Fibroblast of lung (primary cell): ENCODE data around the gene NEUROD2. TPM values are rescaled to one million over a fixed set of nuclear protein-coding genes. Genes with fewer than 3 reads are reported as not detected.

Experiments
- DNase-seq, 2 donors: peaks; one replicate each; pipeline versions ENCODE4 v3.0.0 to v3.0.0-alpha.2; 2010; ENCODE audit warnings: low read depth in 2 of 2
- H2AFZ ChIP-seq: 2 replicates; pipeline ENCODE4 v1.5.1; 2012; ENCODE audit warnings: low read length, control low read depth, inconsistent platforms
- H3K27ac ChIP-seq: 2 replicates; pipeline ENCODE4 v1.5.1; 2011; ENCODE audit warnings: low read length, control low read depth; ENCODE audit not compliant: insufficient read depth
- H3K27me3 ChIP-seq: 2 replicates; pipeline ENCODE4 v1.5.1; 2011; ENCODE audit warnings: mild to moderate bottlenecking, low read length; ENCODE audit not compliant: control insufficient read depth, insufficient read depth
- H3K36me3 ChIP-seq: 2 replicates; pipeline ENCODE4 v1.5.1; 2011; ENCODE audit warnings: low read length; ENCODE audit not compliant: control insufficient read depth, insufficient read depth
- H3K4me1 ChIP-seq: 2 replicates; pipeline ENCODE4 v1.5.1; 2011; ENCODE audit warnings: low read length; ENCODE audit not compliant: control insufficient read depth, insufficient read depth; ENCODE audit errors: extremely low read depth
- H3K4me2 ChIP-seq: 2 replicates; pipeline ENCODE4 v1.5.1; 2011; ENCODE audit warnings: low read length, control low read depth; ENCODE audit not compliant: insufficient read depth; ENCODE audit errors: extremely low read depth
- H3K4me3 ChIP-seq, 4 experiments: fragments of 200-600 bp in 1 of 4; sonication (generic) in 1 of 4; replicated peaks in 1 of 4; 2 replicates each; pipeline ENCODE4 v1.5.1; 2011 to 2016; ENCODE audit warnings: low read length in 4 of 4, low read depth in 3 of 4, mild to moderate bottlenecking in 3 of 4, control low read depth in 2 of 4, inconsistent platforms in 1 of 4, mixed read lengths in 1 of 4; ENCODE audit not compliant: insufficient read depth in 1 of 4; ENCODE audit errors: control extremely low read depth in 1 of 4
- H3K79me2 ChIP-seq: 2 replicates; pipeline ENCODE4 v1.5.1; 2012; ENCODE audit warnings: mild to moderate bottlenecking, low read length, inconsistent platforms; ENCODE audit not compliant: control insufficient read depth, insufficient read depth
- H3K9ac ChIP-seq: 2 replicates; pipeline ENCODE4 v1.5.1; 2011; ENCODE audit warnings: mild to moderate bottlenecking, low read length, control low read depth; ENCODE audit not compliant: insufficient read depth
- H3K9me3 ChIP-seq: 2 replicates; pipeline ENCODE4 v1.5.1; 2012; ENCODE audit warnings: low read depth, low read length; ENCODE audit not compliant: control insufficient read depth, insufficient read depth
- H4K20me1 ChIP-seq: 2 replicates; pipeline ENCODE4 v1.5.1; 2011; ENCODE audit warnings: low read length; ENCODE audit not compliant: control insufficient read depth, insufficient read depth; ENCODE audit errors: extremely low read depth
- CTCF ChIP-seq, 2 donors: IDR thresholded peaks in 1 of 2; conservative IDR thresholded peaks in 1 of 2; 1 replicate in 1 of 2; 2 replicates in 1 of 2; pipeline ENCODE4 v1.5.1; 2011 to 2012; ENCODE audit warnings: low read length in 2 of 2, control low read depth in 1 of 2, inconsistent platforms in 1 of 2, low read depth in 1 of 2, mild to moderate bottlenecking in 1 of 2
- EZH2 ChIP-seq: IDR thresholded peaks from 2 replicates; pipeline ENCODE4 v1.5.1; 2012; ENCODE audit warnings: low read length, control low read depth, mild to moderate bottlenecking; ENCODE audit errors: missing control alignments
- polyA plus RNA-seq, 2 donors: library from polyadenylated mRNA; depleted of rRNA in 1 of 2; stranded (reverse) in 1 of 2; unstranded in 1 of 2; fragments of >200 nt; gene quantifications; 2 replicates each; pipeline ENCODE4 v1.2.1, GENCODE V29; 2011 to 2012; ENCODE audit warnings: missing spikeins in 1 of 2
- total RNA-seq: library from RNA; depleted of rRNA; stranded (reverse); fragments of >200 nt; gene quantifications from 2 replicates; pipeline ENCODE4 v1.2.1, GENCODE V29; 2014

Gene NEUROD2
- total and polyA plus RNA-seq, 2 donors (not counting 1 experiment from before 2014, with no cell fraction given) = not detected

- no peak for TF ChIP-seq CTCF (conservative IDR thresholded peaks at IDR 0.05 in 1 of 2, IDR thresholded peaks at IDR 0.05 in 1 of 2; ENCODE audit: low read depth in 1 of 2, low read length in 2 of 2)
- TF ChIP-seq EZH2 = peak; percentile 81
- DNase-seq = no peak
- Histone ChIP-seq H3K9me3 (no peaks in the 10 kb centered on the region), H3K79me2 (no peaks in the 10 kb centered on the region), H3K9ac (no peak overlapping the region), H3K27me3 (peaks cover 56% of the 10 kb centered on the region), H3K27ac (no peak overlapping the region), H3K4me1 (no peaks in the 10 kb centered on the region), H2AFZ (no peak overlapping the region), H4K20me1 (no peaks in the 10 kb centered on the region), H3K4me2 (no peak overlapping the region), H3K4me3 (no peak overlapping the region), H3K36me3 (no peaks in the 10 kb centered on the region)
These were observed 20.2 kb upstream of the NEUROD2 start for GRCh38 chr17:39627712-39628516.

DNA sequence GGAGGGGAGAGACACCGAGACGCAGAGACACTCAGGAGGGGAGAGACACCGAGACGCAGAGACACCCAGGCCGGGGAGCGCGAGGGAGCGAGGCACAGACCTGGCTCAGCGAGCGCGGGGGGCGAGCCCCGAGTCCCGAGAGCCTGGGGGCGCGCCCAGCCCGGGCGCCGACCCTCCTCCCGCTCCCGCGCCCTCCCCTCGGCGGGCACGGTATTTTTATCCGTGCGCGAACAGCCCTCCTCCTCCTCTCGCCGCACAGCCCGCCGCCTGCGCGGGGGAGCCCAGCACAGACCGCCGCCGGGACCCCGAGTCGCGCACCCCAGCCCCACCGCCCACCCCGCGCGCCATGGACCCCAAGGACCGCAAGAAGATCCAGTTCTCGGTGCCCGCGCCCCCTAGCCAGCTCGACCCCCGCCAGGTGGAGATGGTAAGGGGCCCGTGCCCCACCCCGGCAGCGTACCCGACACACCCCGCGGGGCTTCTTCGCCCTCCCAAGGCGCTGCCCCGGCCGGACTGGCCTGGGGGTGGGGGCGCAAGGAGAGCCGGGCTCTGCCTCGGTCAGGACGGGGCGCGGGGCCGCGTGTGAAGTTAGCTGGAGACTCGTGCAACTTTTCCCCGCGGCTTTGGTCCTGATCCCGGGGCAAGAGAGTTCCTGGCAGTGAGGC lies 19.5 kb upstream of the NEUROD2 start:
- Histone ChIP-seq H3K4me1 (no peaks in the 10 kb centered on the region), H3K27me3 (peaks cover 56% of the 10 kb centered on the region), H3K79me2 (no peaks in the 10 kb centered on the region), H3K9me3 (no peaks in the 10 kb centered on the region), H2AFZ (no peak overlapping the region), H3K36me3 (no peaks in the 10 kb centered on the region), H3K27ac (no peak overlapping the region), H3K4me3 (peak overlapping the region in 2 of 4 experiments; percentile 16 to 38), H3K9ac (no peak overlapping the region), H4K20me1 (no peaks in the 10 kb centered on the region), H3K4me2 (peak overlapping the region; percentile 13)
- TF ChIP-seq EZH2 (peak; percentile 99), CTCF (conservative IDR thresholded peaks at IDR 0.05 in 1 of 2, IDR thresholded peaks at IDR 0.05 in 1 of 2; ENCODE audit: low read depth in 1 of 2, low read length in 2 of 2) (no peak)
- DNase-seq = no peak

DNA sequence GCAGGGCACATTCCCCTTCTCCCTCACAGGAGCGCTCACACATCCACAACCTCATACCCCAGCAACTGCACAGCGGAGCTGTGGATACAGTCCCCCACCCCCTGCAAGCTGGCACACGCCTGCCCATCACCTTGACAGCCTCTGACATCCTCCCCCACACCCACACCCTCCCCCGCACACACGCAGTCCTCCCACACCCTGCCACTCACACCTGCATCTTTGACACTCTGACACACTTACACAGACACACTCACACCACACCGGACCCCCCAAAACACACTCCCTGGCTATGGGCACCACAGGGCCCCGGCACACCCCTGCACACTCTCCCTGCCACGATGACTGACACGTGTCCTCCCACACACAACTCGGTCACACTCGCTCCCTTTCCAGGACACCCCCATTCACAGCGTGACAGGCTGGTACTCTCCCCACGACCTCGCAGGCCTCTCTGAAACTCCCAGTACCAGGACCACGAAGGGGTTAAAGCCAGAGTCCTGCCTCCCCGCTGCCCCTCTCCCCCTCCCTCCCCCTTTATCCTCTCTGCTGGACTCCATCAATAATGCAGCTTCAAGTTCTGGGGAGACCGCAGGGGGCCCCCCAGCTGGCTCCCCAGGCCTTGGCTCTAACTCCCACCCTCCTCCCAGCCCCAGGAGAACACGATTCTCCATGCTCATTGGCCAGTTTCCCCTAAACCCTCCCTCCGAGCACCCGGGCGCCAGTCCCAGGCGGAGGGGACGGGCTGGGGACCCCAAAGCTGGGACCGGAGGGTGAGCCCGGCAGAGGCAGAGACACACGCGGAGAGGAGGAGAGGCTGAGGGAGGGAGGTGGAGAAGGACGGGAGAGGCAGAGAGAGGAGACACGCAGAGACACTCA lies 18.7 kb upstream of the NEUROD2 start, which contains the start of gene PPP1R1B:
TSS of gene PPP1R1B (plus strand) at position 782 of the 876 bp plus-strand sequence. CDS start 441 bp downstream, outside the sequence.
- DNase-seq = no peak
- H3K79me2 ChIP-seq = no peaks in the 10 kb centered on the region
- no peak within 1 kb of the TSS for H3K27ac ChIP-seq
- peak within 1 kb of the TSS in 2 of 4 experiments; percentile 16 to 38 for H3K4me3 ChIP-seq
- H4K20me1 ChIP-seq = no peaks in the 10 kb centered on the region
- H3K36me3 ChIP-seq = no peaks in the 10 kb centered on the region
- no peak within 1 kb of the TSS for H3K9ac ChIP-seq
- TF ChIP-seq CTCF (conservative IDR thresholded peaks at IDR 0.05 in 1 of 2, IDR thresholded peaks at IDR 0.05 in 1 of 2; ENCODE audit: low read depth in 1 of 2, low read length in 2 of 2) (no peak), EZH2 (no peak)
- H3K9me3 ChIP-seq = no peaks in the 10 kb centered on the region
- no peak within 1 kb of the TSS for H2AFZ ChIP-seq
- H3K4me2 ChIP-seq = peak within 1 kb of the TSS; percentile 13
- H3K27me3 ChIP-seq = peaks cover 51% of the 10 kb centered on the region
- no peaks in the 10 kb centered on the region for H3K4me1 ChIP-seq
